ENCODE measurements around the gene MYOCD.

The MYOCD gene

DNA sequence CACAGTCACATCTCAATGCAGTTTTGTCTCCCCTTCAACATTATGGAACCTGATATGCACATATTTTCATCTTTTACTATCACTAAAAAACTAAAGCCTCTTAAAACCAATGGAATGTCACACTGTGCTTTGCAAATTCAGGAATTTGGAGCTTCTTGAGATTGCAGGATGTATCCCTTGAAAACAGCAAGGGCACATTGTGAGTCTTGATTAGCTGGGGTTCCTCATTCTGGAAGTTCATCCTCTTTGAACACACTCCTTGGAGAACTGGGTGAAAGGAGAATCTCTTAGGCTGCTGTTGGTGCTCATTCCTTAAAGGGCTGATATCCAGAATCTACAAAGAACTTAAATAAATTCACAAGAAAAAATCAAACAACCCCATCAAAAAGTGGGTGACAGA is 21.1 kb upstream of the MYOCD start:
- DNase-seq = no peak

GRCh38 chr17:12646761-12647422 is 18.8 kb upstream of the MYOCD start:
- no peak for DNase-seq

DNA sequence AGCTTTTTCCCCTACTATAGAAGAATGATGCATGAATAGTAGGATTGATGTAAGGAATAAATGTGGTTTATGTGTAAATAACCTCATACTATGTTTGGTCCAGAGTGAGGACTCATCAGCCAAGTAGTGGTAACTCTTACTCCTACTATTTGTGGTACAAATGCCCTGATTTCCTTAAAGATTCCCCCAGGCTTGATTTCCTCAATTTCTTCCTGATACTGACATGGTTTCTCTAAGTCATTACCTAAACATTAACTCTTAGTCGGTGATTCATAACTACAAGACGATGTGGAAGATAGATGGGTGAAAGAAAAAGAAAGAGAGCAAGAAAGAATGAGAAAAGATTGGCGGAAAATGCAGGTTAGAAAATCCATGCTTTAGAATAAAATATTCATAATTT is 17.2 kb upstream of the MYOCD start:
- no peak for DNase-seq

DNA sequence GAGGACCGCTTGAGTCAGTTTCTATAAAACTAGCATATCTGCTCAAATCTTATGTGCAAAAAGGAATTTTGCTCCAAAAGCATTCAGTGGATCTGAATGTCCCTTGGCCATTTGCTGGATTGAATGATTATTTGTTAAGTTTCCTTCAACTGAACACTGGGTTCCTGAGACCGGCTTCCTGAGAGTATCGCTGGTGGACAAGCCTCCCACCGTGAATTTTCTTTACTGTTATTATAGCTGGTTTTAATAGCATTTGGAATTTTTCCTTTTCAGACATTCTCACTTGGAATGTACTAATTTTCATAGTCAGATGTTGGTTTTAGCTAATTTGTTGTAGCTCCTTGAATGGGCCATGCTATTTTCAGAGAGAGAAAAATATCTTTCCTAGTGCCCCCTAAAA is 9.8 kb upstream of the MYOCD start:
- no peak for DNase-seq

DNA sequence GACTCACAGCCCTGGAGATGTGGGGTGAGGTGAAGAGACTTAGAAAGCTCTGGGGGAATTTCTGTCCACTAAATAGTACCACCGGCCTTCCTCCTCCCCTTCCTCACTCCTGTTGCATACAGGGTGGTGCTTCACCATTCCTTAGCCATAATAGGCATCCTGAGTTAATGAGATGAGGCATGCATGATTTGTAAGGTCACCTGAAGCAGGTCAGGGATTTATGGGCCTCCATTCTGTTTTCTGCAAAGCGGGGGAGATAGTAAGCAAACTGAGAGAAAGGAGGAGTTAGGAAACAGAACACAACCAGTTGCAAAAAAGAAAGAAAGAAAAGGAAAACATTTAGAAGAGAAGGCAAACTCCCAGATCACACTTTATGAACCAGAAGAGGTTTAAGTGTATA is 9.3 kb upstream of the MYOCD start:
- DNase-seq = no peak

GRCh38 chr17:12659500-12659899 is 6.2 kb upstream of the MYOCD start:
- DNase-seq = no peak

DNA sequence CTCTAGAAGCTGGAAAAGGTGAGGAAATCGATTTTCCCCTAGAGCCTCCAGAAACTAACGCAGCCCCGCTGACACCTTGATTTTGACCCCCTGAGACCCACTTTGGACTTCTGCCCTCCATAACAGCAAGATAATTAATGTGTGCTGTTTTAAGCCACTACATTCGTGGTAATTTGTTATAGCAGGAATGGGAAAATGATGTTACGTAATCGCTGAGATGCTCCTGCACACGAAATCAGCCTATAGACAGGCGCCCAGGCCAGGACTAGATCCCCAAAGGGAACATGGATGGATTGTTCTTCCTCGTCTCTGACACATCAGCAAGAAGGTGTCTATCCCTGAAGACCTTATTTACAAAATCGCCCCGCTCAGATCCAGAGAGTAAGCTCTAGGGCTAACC is 1.4 kb upstream of the MYOCD start:
- DNase-seq = no peak

DNA sequence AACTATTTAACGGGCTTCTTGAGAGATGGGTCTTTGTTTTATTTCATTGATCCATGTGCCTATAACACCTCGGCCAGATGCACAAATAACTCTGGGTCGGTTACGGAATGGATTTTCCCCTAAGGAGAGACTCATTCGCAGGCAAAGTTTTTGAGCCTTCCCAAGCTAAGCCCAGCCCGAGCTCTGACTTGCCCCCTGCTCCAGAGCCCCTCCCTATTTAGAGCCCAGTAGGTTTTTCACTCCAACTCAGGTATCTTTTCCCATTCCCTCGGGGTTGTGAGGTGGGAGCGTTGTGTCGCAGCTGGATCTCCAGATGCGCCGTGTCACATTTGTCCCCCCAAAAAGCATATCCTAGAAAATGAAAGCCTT is 812 bp upstream of the MYOCD start:
- DNase-seq = no peak

- no peak for DNase-seq
Measured at GRCh38 chr17:12666718-12667117, 1.0 kb downstream of the MYOCD start.

- no peak for DNase-seq
Measured at GRCh38 chr17:12667299-12667958, 1.7 kb downstream of the MYOCD start.

- DNase-seq = no peak
Measured at GRCh38 chr17:12671906-12672305, 6.2 kb downstream of the MYOCD start.

DNA sequence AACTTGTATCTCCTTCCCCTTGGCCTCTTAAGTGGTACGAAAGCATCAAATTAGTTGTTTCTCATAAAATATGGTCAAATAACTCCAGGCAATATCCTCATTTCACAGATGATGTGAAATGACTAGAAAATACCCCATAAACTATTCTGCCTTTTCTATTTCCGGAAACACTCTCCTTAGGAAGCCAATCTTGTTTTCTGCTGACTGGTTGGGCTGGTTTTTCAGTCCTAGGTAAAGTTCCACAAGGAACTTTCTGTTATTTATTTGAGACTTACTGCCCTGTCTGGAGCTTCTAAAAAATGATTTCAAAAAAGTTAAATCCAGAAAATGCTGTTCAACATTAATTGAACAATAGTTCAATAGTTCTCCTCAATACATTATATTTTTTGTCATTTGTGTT is 7.3 kb downstream of the MYOCD start:
- DNase-seq = no peak

DNA sequence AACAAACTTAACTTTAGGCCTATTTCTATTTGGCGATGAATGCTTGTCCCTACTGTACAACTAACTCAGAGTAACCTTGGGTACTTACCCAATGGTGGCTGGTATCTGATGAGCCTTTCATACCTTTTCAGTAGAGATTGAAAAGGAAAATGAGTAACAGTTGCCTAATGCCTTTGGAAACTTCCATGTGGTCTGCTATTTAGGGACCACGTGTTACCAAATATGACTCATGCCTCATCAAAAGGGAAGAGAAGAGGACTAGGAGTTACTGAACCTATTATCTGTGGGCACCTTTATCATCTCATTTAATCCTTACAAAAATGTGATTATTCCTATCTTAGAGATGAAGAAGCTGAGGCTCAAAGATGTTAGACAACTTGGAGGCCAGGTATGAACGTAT is 8.1 kb downstream of the MYOCD start:
- no peak for DNase-seq

DNA sequence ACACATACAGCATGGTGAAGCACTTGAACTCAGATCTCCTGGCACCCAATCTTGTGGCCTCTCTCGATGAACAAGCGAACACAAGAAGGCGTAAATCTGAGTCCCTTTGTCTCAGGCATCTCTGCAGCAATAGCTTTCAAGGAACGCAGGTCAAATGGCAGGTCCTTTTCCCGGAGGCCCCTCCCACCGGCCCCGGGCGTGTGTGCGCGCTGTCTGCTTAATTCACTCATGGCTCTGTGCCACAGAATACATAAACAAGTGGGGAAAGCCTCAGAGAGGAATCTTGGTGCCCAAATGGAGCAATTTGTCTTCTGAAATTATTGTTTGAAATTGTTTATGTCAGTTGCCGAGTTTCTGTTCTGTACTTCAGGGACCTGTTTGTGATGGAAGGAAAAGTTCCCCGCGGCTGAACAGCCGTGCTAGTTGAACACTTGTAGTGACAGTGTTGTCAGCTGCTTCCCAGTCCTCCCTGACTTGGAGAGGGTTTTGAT is 14.8 kb downstream of the MYOCD start:
- DNase-seq = no peak

DNA sequence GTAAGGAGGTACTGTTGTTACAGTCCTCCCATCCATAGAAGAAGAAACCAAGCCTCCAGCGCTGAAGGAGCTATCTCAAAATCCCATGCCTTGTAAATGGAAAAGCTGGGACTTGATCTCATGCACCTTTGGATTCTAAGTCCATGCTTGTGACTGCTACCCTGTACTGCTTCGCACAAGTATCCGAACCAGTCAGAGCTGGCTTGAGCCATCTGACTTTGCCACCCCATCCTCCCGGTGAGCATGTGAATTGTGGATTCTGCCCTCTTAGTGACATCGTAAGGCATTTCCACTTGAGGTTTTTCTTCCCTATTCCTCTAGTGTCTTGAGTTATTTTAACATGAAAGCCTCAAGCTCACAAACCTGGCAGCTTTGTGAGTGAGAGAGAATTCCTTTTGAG is 15.3 kb downstream of the MYOCD start:
- DNase-seq = no peak

- no peak for DNase-seq
Measured at GRCh38 chr17:12683299-12683698, 17.6 kb downstream of the MYOCD start.

- no peak for DNase-seq
Measured at GRCh38 chr17:12686486-12686885, 20.8 kb downstream of the MYOCD start.

DNA sequence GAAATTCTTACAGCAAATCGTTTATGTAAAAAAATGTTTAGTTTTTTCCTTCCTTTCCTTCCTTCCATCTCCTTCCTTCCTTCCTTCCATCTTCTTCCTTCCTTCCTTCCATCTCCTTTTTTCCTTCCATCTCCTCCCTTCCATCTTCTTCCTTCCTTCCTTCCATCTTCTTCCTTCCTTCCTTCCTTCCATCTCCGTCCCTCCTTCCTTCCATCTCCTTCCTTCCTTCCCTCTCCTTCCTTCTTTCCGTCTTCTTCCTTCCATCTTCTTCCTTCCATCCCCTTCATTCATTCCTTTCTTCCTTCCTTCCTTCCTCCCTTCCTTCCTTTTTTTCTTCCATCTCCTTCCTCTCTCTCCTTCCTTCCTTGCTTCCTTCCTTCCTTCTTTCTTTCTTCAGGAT is 22.7 kb downstream of the MYOCD start:
- DNase-seq = no peak

- DNase-seq = no peak
Measured at GRCh38 chr17:12691173-12691572, 25.5 kb downstream of the MYOCD start.

- DNase-seq = no peak
Measured at GRCh38 chr17:12693640-12694039, 27.9 kb downstream of the MYOCD start.

- DNase-seq = no peak
Measured at GRCh38 chr17:12706070-12706469, 40.4 kb downstream of the MYOCD start.

DNA sequence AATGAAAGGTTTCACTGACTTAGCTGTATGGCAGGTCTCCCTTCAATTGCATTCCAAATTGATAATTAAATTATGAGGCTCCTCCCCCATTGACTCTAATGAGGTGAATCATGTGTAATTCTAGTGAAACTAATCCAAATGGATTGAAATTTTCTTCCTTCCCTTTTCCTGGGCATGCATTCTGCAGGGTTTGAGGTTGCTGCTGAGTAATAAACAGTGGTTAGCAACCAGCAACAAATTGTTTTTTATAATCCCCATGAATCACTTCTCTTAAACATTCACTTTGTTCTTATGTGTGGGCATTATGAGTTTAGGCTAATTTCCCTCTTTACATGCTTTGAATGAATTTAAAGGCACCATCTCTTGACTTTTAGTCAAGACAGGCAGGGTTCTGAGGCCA is 43.4 kb downstream of the MYOCD start:
- no peak for DNase-seq

- DNase-seq = no peak
Measured at GRCh38 chr17:12712415-12712814, 46.7 kb downstream of the MYOCD start.

GRCh38 chr17:12712941-12713340 is 47.3 kb downstream of the MYOCD start:
- DNase-seq = no peak

DNA sequence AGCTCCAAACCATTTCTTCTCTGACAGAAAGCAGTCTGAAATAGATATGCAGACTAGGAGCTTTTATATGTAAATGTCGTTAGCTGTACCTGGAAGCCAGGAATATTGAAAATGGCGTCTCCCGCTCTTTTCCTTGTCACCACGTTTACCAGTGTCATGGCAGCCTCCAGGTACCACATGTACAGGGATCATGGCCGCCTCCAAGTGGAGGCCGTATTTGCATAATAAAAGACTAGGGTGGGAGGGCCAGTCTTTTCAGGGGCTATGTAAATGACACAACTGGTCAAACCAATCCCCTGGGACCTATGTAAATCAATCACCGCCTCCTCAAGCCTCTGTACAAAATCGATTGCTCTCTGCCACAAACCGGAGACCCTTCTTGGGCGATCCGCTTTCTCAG is 54.3 kb downstream of the MYOCD start:
- DNase-seq = no peak

Data from activated CD4-positive, alpha-beta T cell treated with anti-CD3 and anti-CD28 coated beads for 4 hours (primary cell).